Endothelial cell of umbilical vein (primary cell): ENCODE data around the gene GOLGA3. TPM values are rescaled to one million over a fixed set of nuclear protein-coding genes. Genes with fewer than 3 reads are reported as not detected.

ENCODE experiments used
- BruUV-seq: library from RNA; stranded (reverse); fragments of 400-500 nt; replicated peaks from 2 replicates; lab custom pipeline; 2021; lab: Mats Ljungman, UMichigan
- CTCF ChIA-PET: fragments of 300-600, 350-600 bp; sonication (Branson Sonifier 250); formaldehyde crosslinking; loops from one replicate; lab custom pipeline; 2021; ENCODE audit warnings: antibody characterized with exemption, inconsistent platforms; lab: Charles Lee
- POLR2A ChIA-PET: fragments of 300-600, 350-600 bp; sonication (Branson Sonifier 250); formaldehyde crosslinking; loops from one replicate; lab custom pipeline; 2021; ENCODE audit warnings: antibody characterized with exemption, inconsistent platforms; lab: Charles Lee
- DNase-seq: peaks from one replicate; pipeline ENCODE4 v3.0.0-alpha.2; 2011; ENCODE audit warnings: low read depth, low spot score
- FAIRE-seq: peaks from 2 replicates; lab custom pipeline; 2011; peaks lifted over from hg19 to GRCh38; lab: Jason Lieb, UNC
- H2AFZ ChIP-seq: 2 replicates; pipeline ENCODE4 v1.6.0; 2012; ENCODE audit warnings: low read depth, low read length, control low read depth, inconsistent platforms
- H3K27ac ChIP-seq: 2 replicates; pipeline ENCODE4 v1.5.1; 2011; ENCODE audit warnings: low read depth, mild to moderate bottlenecking, control low read depth, low read length, moderate library complexity; ENCODE audit not compliant: insufficient read depth
- H3K27me3 ChIP-seq, 2 experiments: 2 replicates each; pipeline versions ENCODE4 v1.6.0 to v1.6.1; 2011; ENCODE audit warnings: low read length in 2 of 2, mixed read lengths in 1 of 2; ENCODE audit not compliant: control insufficient read depth in 2 of 2, insufficient read depth in 2 of 2
- H3K36me3 ChIP-seq, 2 experiments: 2 replicates in 1 of 2; 3 replicates in 1 of 2; pipeline ENCODE4 v1.5.1; 2011; ENCODE audit warnings: low read length in 2 of 2, mild to moderate bottlenecking in 1 of 2, moderate library complexity in 1 of 2; ENCODE audit not compliant: control insufficient read depth in 2 of 2, insufficient read depth in 2 of 2; ENCODE audit errors: extremely low read depth in 1 of 2
- H3K4me1 ChIP-seq: 3 replicates; pipeline ENCODE4 v1.5.1; 2011; ENCODE audit warnings: mild to moderate bottlenecking, low read length; ENCODE audit not compliant: control insufficient read depth, insufficient read depth; ENCODE audit errors: extremely low read depth
- H3K4me2 ChIP-seq: 2 replicates; pipeline ENCODE4 v1.6.1; 2011; ENCODE audit warnings: low read length, control low read depth, mixed read lengths; ENCODE audit not compliant: insufficient read depth
- H3K4me3 ChIP-seq, 3 experiments: fragments of 200-600 bp in 1 of 3; sonication (generic), shearing (Covaris generic) in 1 of 3; replicated peaks in 1 of 3; 2 replicates each; pipeline ENCODE4 v1.5.1; 2011 to 2016; ENCODE audit warnings: control low read depth in 3 of 3, low read length in 3 of 3, mild to moderate bottlenecking in 2 of 3, inconsistent platforms in 1 of 3, low read depth in 1 of 3, moderate library complexity in 1 of 3; ENCODE audit not compliant: insufficient read depth in 1 of 3
- H3K79me2 ChIP-seq: 2 replicates; pipeline ENCODE4 v1.6.0; 2012; ENCODE audit warnings: low read length, inconsistent platforms; ENCODE audit not compliant: control insufficient read depth, insufficient read depth
- H3K9ac ChIP-seq: replicated peaks from 2 replicates; pipeline ENCODE3; 2011; ENCODE audit warnings: low read length, control low read depth; ENCODE audit not compliant: insufficient read depth; ENCODE audit errors: extremely low read depth
- H3K9me1 ChIP-seq: replicated peaks from 3 replicates; pipeline ENCODE4 v1.6.0; 2011; ENCODE audit warnings: mild to moderate bottlenecking, low read length; ENCODE audit not compliant: control insufficient read depth, insufficient read depth; ENCODE audit errors: extremely low read depth
- H3K9me3 ChIP-seq: replicated peaks from 2 replicates; pipeline ENCODE4 v1.5.1; 2012; ENCODE audit warnings: low read length, inconsistent platforms; ENCODE audit not compliant: control insufficient read depth, insufficient read depth
- H4K20me1 ChIP-seq: replicated peaks from 2 replicates; pipeline ENCODE3; 2011; ENCODE audit warnings: mild to moderate bottlenecking, low read length; ENCODE audit not compliant: control insufficient read depth, insufficient read depth; ENCODE audit errors: extremely low read depth
- CTCF ChIP-seq, 2 donors: IDR thresholded peaks; 1 replicate in 1 of 2; 2 replicates in 1 of 2; pipeline ENCODE4 v1.5.1; 2011; ENCODE audit warnings: low read length in 2 of 2, mild to moderate bottlenecking in 2 of 2, moderate library complexity in 2 of 2, control low read depth in 1 of 2, inconsistent platforms in 1 of 2, low read depth in 1 of 2; ENCODE audit not compliant: insufficient read depth in 1 of 2; ENCODE audit errors: extremely low read depth in 1 of 2
- EZH2 ChIP-seq: IDR thresholded peaks from 2 replicates; pipeline ENCODE4 v1.6.1; 2012; ENCODE audit warnings: borderline replicate concordance, low read depth, mild to moderate bottlenecking, moderate library complexity, low read length, inconsistent platforms; ENCODE audit not compliant: severe bottlenecking
- FOS ChIP-seq: IDR thresholded peaks from 2 replicates; pipeline ENCODE4 v1.6.1; 2011; ENCODE audit warnings: mild to moderate bottlenecking, low read length, moderate library complexity, borderline replicate concordance; ENCODE audit not compliant: insufficient read depth
- GATA2 ChIP-seq: IDR thresholded peaks from 2 replicates; pipeline ENCODE4 v1.7.0; 2011; ENCODE audit warnings: low read depth, mild to moderate bottlenecking, moderate library complexity, mixed read lengths, low read length; ENCODE audit not compliant: insufficient read length, insufficient read depth
- JUN ChIP-seq: IDR thresholded peaks from 2 replicates; pipeline ENCODE4 v1.6.1; 2011; ENCODE audit warnings: borderline replicate concordance, low read depth; ENCODE audit not compliant: insufficient read length, insufficient read depth
- MYC ChIP-seq: IDR thresholded peaks from one replicate; pipeline ENCODE4 v1.6.1; 2011; ENCODE audit warnings: mild to moderate bottlenecking, low read depth, low read length
- POLR2A ChIP-seq: IDR thresholded peaks from 2 replicates; pipeline ENCODE4 v1.6.1; 2012; ENCODE audit warnings: low read depth, mild to moderate bottlenecking, control low read depth, low read length
- POLR2AphosphoS5 ChIP-seq: IDR thresholded peaks from 2 replicates; pipeline ENCODE4 v1.6.1; 2012; ENCODE audit warnings: low read depth, mild to moderate bottlenecking, control low read depth, low read length, moderate library complexity; ENCODE audit not compliant: insufficient read depth
- dilution Hi-C: fragments of 300-500 bp; cut with MboI; formaldehyde crosslinking; loops from one replicate; pipeline ENCODE4 v1.15.0; 2019; ENCODE audit warnings: low sequenced_read_pairs; ENCODE audit not compliant: extremely low pct_ligation_motif_present
- intact Hi-C: fragments of 100-400 bp; cut with micrococcal nuclease; formaldehyde crosslinking; loops from one replicate; pipeline ENCODE4 v1.10.0; 2022
- polyA plus RNA-seq, 4 experiments: library from polyadenylated mRNA; depleted of rRNA in 3 of 4; stranded (reverse) in 3 of 4; unstranded in 1 of 4; fragments of >200 nt; gene quantifications; 2 replicates each; pipeline versions ENCODE4 v1.2.1 to v1.2.3, GENCODE V29; 2011 to 2012; ENCODE audit warnings: missing spikeins in 1 of 4
- total RNA-seq: library from RNA; stranded (reverse); gene quantifications from 2 replicates; pipeline ENCODE4 v1.2.3, GENCODE V29; 2021
- TF ChIP-seq, protein P1 (sequence below): IDR thresholded peaks from 2 replicates; pipeline ENCODE4 v1.6.1; 2011; ENCODE audit not compliant: insufficient read depth, insufficient read length

GOLGA3 gene
- total and polyA plus RNA-seq, 2 donors (not counting 3 experiments of a cell fraction or from before 2014, with no cell fraction given), result 18.4 to 86.0 TPM

DNA sequence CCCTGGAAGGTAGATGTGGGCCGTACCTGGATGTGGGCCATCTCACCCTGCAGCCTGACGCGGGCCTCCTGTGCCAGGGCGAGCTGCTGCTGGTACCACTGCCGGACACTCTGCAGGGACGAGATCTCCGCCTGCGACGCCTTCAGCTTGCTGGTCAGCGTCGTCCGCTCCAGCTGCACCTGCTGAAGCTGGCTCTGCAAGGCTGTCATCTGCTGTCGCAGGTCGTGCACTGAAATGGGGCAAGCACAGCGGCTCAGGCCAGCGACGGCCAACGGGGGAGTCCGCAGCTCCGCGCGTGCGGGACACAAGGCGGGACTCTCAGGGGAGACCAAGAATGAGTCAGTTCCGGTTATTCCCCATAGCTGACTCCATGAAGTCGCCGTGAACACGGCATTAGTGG, 26.9 kb downstream of the GOLGA3 start:
- dilution Hi-C loops (no loop called here), intact Hi-C loops (no loop called here)
- H3K4me3 ChIP-seq, result no peak overlapping the region
- POLR2A ChIA-PET, result no interaction called here
- CTCF ChIA-PET, result interaction anchor here (0.5 kb wide), 1 partner anchor 18 kb away, joined by 3 read pairs; no protein-coding TSS in a partner anchor
- no peak overlapping the region for H3K9ac ChIP-seq
- no peaks in the 10 kb centered on the region for H4K20me1 ChIP-seq
- no peak overlapping the region for H2AFZ ChIP-seq
- no peak for DNase-seq
- peaks cover 13% of the 10 kb centered on the region for H3K79me2 ChIP-seq
- TF ChIP-seq MYC (no peak), FOS (no peak), CTCF (IDR thresholded peaks at IDR 0.05; ENCODE audit: extremely low read depth in 1 of 2, insufficient read depth in 1 of 2, low read depth in 1 of 2, low read length in 2 of 2) (no peak), POLR2A (no peak)
- H3K9me3 ChIP-seq, result no peaks in the 10 kb centered on the region
- H3K9me1 ChIP-seq, result no peaks in the 10 kb centered on the region
- no peaks in the 10 kb centered on the region for H3K4me1 ChIP-seq
- peaks cover 27 to 63% of the 10 kb centered on the region in 2 experiments for H3K36me3 ChIP-seq
- no peaks in the 10 kb centered on the region for H3K27me3 ChIP-seq
- no peak for FAIRE-seq
- H3K27ac ChIP-seq, result no peak overlapping the region
- H3K4me2 ChIP-seq, result no peak overlapping the region
- BruUV-seq, result no TSS peak

DNA sequence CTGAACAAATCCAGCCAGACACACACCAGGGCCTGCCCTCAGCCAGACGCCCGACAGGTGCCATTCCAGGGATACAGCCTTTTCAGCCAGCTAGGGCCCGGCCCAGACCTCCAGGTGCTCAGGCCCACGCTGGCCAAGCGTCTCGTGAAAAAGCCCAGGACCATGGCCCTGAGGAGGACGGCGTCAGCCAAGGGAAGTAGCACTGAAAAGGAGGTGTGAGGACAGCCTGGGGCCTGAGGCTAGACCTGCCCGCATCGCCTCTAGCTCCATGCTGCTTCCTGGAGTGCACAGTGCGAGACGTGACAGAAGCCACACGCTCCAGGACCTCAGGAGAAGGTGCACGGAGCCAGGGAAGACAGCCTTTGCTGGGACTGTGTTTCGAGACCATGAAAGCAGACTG, 29.8 kb downstream of the GOLGA3 start:
- DNase-seq (no peak), FAIRE-seq (no peak)
- BruUV-seq, result no TSS peak
- no peaks in the 10 kb centered on the region for H4K20me1 ChIP-seq
- POLR2A ChIA-PET, result no interaction called here
- CTCF ChIA-PET, result no interaction called here
- H3K9me3 ChIP-seq, result no peaks in the 10 kb centered on the region
- H3K9ac ChIP-seq, result no peak overlapping the region
- no peak overlapping the region for H3K4me2 ChIP-seq
- H3K4me1 ChIP-seq, result no peaks in the 10 kb centered on the region
- dilution Hi-C loops (no loop called here), intact Hi-C loops (no loop called here)
- no peak overlapping the region for H2AFZ ChIP-seq
- no peak for TF ChIP-seq CTCF (IDR thresholded peaks at IDR 0.05; ENCODE audit: extremely low read depth in 1 of 2, insufficient read depth in 1 of 2, low read depth in 1 of 2, low read length in 2 of 2)
- no peak for TF ChIP-seq POLR2A
- no peak for TF ChIP-seq EZH2
- TF ChIP-seq FOS, result no peak
- TF ChIP-seq, protein P1, sequence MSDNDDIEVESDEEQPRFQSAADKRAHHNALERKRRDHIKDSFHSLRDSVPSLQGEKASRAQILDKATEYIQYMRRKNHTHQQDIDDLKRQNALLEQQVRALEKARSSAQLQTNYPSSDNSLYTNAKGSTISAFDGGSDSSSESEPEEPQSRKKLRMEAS, result no peak
- no peak for TF ChIP-seq JUN
- no peak for TF ChIP-seq POLR2AphosphoS5
- TF ChIP-seq GATA2, result no peak
- no peak for TF ChIP-seq MYC
- peaks cover 24 to 62% of the 10 kb centered on the region in 2 experiments for H3K36me3 ChIP-seq
- no peak overlapping the region for H3K4me3 ChIP-seq
- no peaks in the 10 kb centered on the region for H3K27me3 ChIP-seq
- no peaks in the 10 kb centered on the region for H3K9me1 ChIP-seq
- peaks cover 4% of the 10 kb centered on the region for H3K79me2 ChIP-seq
- no peak overlapping the region for H3K27ac ChIP-seq
